ENCODE measurements around the gene FOXI1.

- no peak for TF ChIP-seq CTBP1 (IDR thresholded peaks at IDR 0.05; ENCODE audit: borderline replicate concordance)
- no peak for TF ChIP-seq FOXM1 (IDR thresholded peaks at IDR 0.05; ENCODE audit: borderline replicate concordance)
- no peak for TF ChIP-seq SUZ12 (IDR thresholded peaks at IDR 0.05)
- TF ChIP-seq SP1 (IDR thresholded peaks at IDR 0.05), result no peak
- TF ChIP-seq TARDBP (IDR thresholded peaks at IDR 0.05), result no peak
- TF ChIP-seq ZNF384 (IDR thresholded peaks at IDR 0.05), result no peak
Measured at GRCh38 chr5:170131235-170131634, 25.5 kb downstream of the FOXI1 start.
